ENCODE data around the gene MGRN1. TPM values are rescaled to one million over a fixed set of nuclear protein-coding genes. Genes with fewer than 3 reads are reported as not detected.
A peak's percentile ranks its signal among the peaks of the same experiment; 100 is the strongest.

The MGRN1 gene
- total and polyA plus RNA-seq, 2 of the 13 experiments (the other 11 are each of a cell fraction or from before 2014, with no cell fraction given) = 11.9 to 12.6 TPM

- TF ChIP-seq ARID5B (CRISPR knock-in tag; IDR thresholded peaks at IDR 0.05) (peak; percentile 73), ZBTB37 (CRISPR knock-in tag; IDR thresholded peaks at IDR 0.05) (peak; percentile 95), XRCC5 (optimal IDR thresholded peaks at IDR 0.05; ENCODE audit: low read length) (peak; percentile 27), PHF5A (CRISPR knock-in tag; IDR thresholded peaks at IDR 0.05; ENCODE audit: low read depth, unreplicated experiment) (peak; percentile 79), SKIL (CRISPR knock-in tag; IDR thresholded peaks at IDR 0.05; ENCODE audit: borderline replicate concordance) (peak; percentile 86), MEF2D (CRISPR knock-in tag; IDR thresholded peaks at IDR 0.05) (peak; percentile 99), MTA3 (CRISPR knock-in tag; IDR thresholded peaks at IDR 0.05) (no peak), DBP (CRISPR knock-in tag; IDR thresholded peaks at IDR 0.05; ENCODE audit: not compliant biosample characterization) (peak; percentile 50), ATF6 (CRISPR knock-in tag; conservative IDR thresholded peaks at IDR 0.05) (no peak), TEAD3 (CRISPR knock-in tag; optimal IDR thresholded peaks at IDR 0.05; ENCODE audit: borderline replicate concordance) (peak; percentile 97), SRSF1 (optimal IDR thresholded peaks at IDR 0.05; ENCODE audit: low read depth, low read length) (no peak), FOXC1 (CRISPR knock-in tag; IDR thresholded peaks at IDR 0.05; ENCODE audit: borderline replicate concordance) (peak; percentile 96), MBD4 (IDR thresholded peaks at IDR 0.05; ENCODE audit: borderline replicate concordance, low read length) (no peak), JUN (CRISPR knock-in tag; IDR thresholded peaks at IDR 0.05) (no peak; the same call in 1 of the 2 replicates)
These were observed 39.3 kb downstream of the MGRN1 start (continued) for GRCh38 chr16:4663777-4664465.

Measured in HepG2 (cell line).